Lower lobe of right lung (tissue), 2 donors: ENCODE results near the gene CLHC1. TPM values are rescaled to one million over a fixed set of nuclear protein-coding genes. Genes with fewer than 3 reads are reported as not detected.
A peak's percentile ranks its signal among the peaks of the same experiment; 100 is the strongest.

Experiments
- ATAC-seq, 2 donors: fragments of 200-7000 bp; cut with Tn5 transposase; one replicate each; pipeline ENCODE4 v1.9.1; 2020 to 2022; ENCODE audit warnings: mild to moderate bottlenecking in 2 of 2, moderate library complexity in 2 of 2
- DNase-seq: peaks from one replicate; pipeline ENCODE4 v3.0.0-alpha.2; 2020
- H3K27ac ChIP-seq: fragments of 200-600 bp; one replicate; pipeline ENCODE4 v1.8.0; 2022
- H3K27me3 ChIP-seq: fragments of 200-600 bp; one replicate; pipeline ENCODE4 v1.8.0; 2022; ENCODE audit warnings: low read depth
- H3K36me3 ChIP-seq: fragments of 200-600 bp; one replicate; pipeline ENCODE4 v1.8.0; 2022; ENCODE audit warnings: mild to moderate bottlenecking
- H3K4me1 ChIP-seq: fragments of 200-600 bp; one replicate; pipeline ENCODE4 v1.8.0; 2022
- H3K4me3 ChIP-seq: fragments of 200-600 bp; one replicate; pipeline ENCODE4 v1.8.0; 2022; ENCODE audit warnings: mild to moderate bottlenecking
- H3K9me3 ChIP-seq: fragments of 200-600 bp; one replicate; pipeline ENCODE4 v1.8.0; 2022
- intact Hi-C: fragments of 100-400 bp; cut with DNase I; formaldehyde crosslinking; loops from one replicate; pipeline ENCODE4 v1.11.0; 2022
- total RNA-seq: library from RNA; stranded (reverse); fragmentation: NEBNext Ultra II Directional; extraction: Animal tissue kit (Norgen Biotek cat#: 25700); gene quantifications from one replicate; pipeline ENCODE4 v1.2.1, GENCODE V29; 2021
- TF ChIP-seq, protein P1 (sequence below): fragments of 200-600 bp; IDR thresholded peaks from one replicate; pipeline ENCODE4 v1.8.0; 2022; ENCODE audit warnings: antibody characterized with exemption, mild to moderate bottlenecking
- donor health status: DM: no; HTN: yes; CAD: no; lungs with severe emphysema.

Gene CLHC1
- total RNA-seq, 1 donor from 2014 or later, result 15.2 TPM

DNA sequence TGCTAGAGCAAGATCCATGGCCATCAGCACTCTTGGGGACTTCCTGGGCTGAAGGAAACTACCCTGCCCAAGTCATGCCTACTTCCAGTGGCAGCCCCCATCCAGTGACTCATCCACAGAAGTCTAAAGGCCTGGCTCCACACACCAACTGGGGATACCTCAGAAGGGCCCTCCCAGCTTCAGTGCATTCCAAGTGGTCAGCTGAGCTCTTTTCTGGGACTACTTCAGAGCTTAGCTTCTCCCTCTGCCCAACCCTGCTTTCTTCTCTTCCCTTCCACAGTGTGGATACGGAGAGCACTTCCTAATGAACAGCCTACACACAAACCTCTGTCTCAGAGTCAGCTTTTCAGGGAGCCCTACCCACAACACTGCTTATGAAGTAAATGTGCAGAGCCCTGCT, 66.5 kb downstream of the CLHC1 start:
- TF ChIP-seq, protein P1, sequence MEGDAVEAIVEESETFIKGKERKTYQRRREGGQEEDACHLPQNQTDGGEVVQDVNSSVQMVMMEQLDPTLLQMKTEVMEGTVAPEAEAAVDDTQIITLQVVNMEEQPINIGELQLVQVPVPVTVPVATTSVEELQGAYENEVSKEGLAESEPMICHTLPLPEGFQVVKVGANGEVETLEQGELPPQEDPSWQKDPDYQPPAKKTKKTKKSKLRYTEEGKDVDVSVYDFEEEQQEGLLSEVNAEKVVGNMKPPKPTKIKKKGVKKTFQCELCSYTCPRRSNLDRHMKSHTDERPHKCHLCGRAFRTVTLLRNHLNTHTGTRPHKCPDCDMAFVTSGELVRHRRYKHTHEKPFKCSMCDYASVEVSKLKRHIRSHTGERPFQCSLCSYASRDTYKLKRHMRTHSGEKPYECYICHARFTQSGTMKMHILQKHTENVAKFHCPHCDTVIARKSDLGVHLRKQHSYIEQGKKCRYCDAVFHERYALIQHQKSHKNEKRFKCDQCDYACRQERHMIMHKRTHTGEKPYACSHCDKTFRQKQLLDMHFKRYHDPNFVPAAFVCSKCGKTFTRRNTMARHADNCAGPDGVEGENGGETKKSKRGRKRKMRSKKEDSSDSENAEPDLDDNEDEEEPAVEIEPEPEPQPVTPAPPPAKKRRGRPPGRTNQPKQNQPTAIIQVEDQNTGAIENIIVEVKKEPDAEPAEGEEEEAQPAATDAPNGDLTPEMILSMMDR, result no peak
- intact Hi-C loops, result no loop called here
- Histone ChIP-seq H3K4me1 (peaks cover 77% of the 10 kb centered on the region), H3K27ac (peak overlapping the region; percentile 18), H3K9me3 (no peaks in the 10 kb centered on the region), H3K27me3 (no peaks in the 10 kb centered on the region), H3K36me3 (no peaks in the 10 kb centered on the region), H3K4me3 (no peak overlapping the region)
- ATAC-seq, result peak; percentile 33 to 40
- DNase-seq, result no peak

- H3K27ac ChIP-seq, result peak overlapping the region; percentile 59
- intact Hi-C loops, result no loop called here
- H3K36me3 ChIP-seq, result no peaks in the 10 kb centered on the region
- no peak overlapping the region for H3K4me3 ChIP-seq
- H3K4me1 ChIP-seq, result peaks cover 85% of the 10 kb centered on the region
- no peak for DNase-seq
- no peaks in the 10 kb centered on the region for H3K9me3 ChIP-seq
- TF ChIP-seq, protein P1, result no peak
- no peak for ATAC-seq
- no peaks in the 10 kb centered on the region for H3K27me3 ChIP-seq
Measured at GRCh38 chr2:55164534-55165480, 67.3 kb downstream of the CLHC1 start.

GRCh38 chr2:55163941-55164390, 68.1 kb downstream of the CLHC1 start:
- no peaks in the 10 kb centered on the region for H3K27me3 ChIP-seq
- H3K9me3 ChIP-seq, result no peaks in the 10 kb centered on the region
- H3K36me3 ChIP-seq, result no peaks in the 10 kb centered on the region
- TF ChIP-seq, protein P1, result no peak
- intact Hi-C loops, result no loop called here
- H3K27ac ChIP-seq, result peak overlapping the region; percentile 59
- ATAC-seq, result peak; percentile 62 to 73
- H3K4me3 ChIP-seq, result no peak overlapping the region
- peaks cover 93% of the 10 kb centered on the region for H3K4me1 ChIP-seq
- no peak for DNase-seq

- DNase-seq (no peak), ATAC-seq (no peak)
- intact Hi-C loops, result no loop called here
- Histone ChIP-seq H3K36me3 (no peaks in the 10 kb centered on the region), H3K4me3 (no peak overlapping the region), H3K4me1 (peaks cover 98% of the 10 kb centered on the region), H3K9me3 (no peaks in the 10 kb centered on the region), H3K27ac (peak overlapping the region; percentile 59), H3K27me3 (no peaks in the 10 kb centered on the region)
- TF ChIP-seq, protein P1, result no peak
Measured at GRCh38 chr2:55163274-55163721, 68.8 kb downstream of the CLHC1 start.

GRCh38 chr2:55162284-55163006, 69.6 kb downstream of the CLHC1 start:
- Histone ChIP-seq H3K36me3 (no peaks in the 10 kb centered on the region), H3K4me1 (peaks cover 98% of the 10 kb centered on the region), H3K4me3 (no peak overlapping the region), H3K9me3 (no peaks in the 10 kb centered on the region), H3K27me3 (no peaks in the 10 kb centered on the region), H3K27ac (peak overlapping the region; percentile 59)
- DNase-seq (no peak), ATAC-seq (no peak)
- intact Hi-C loops, result no loop called here
- TF ChIP-seq, protein P1, result no peak
